ENCODE results near the gene ABCB8. TPM values are rescaled to one million over a fixed set of nuclear protein-coding genes. Genes with fewer than 3 reads are reported as not detected.
A peak's percentile ranks its signal among the peaks of the same experiment; 100 is the strongest.

Gene ABCB8
- polyA plus RNA-seq, 1 of the 3 experiments (the other 2 are of a cell fraction) = 36.0 TPM

DNA sequence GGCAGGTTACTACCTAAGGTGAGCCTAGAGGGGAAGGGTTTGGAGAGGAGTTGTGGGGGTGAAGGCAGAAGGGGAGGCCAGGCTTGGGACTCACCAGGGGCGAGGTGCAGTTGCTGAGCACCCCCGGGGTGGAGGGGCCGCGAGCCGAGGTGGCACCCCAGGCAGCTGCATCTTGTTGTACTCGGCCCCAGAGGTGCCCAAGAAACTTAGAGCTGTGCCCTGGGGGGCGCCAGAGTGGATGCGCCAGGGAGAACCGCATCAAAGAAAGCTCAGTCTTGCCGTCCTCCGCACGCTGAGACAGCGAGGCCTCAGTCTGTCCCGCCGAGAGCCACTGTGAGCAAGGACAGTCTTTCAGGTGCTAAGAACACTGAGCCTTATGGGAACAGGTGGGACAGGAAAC lies 11.3 kb upstream of the ABCB8 start (continued):
- TF ChIP-seq, protein P1, sequence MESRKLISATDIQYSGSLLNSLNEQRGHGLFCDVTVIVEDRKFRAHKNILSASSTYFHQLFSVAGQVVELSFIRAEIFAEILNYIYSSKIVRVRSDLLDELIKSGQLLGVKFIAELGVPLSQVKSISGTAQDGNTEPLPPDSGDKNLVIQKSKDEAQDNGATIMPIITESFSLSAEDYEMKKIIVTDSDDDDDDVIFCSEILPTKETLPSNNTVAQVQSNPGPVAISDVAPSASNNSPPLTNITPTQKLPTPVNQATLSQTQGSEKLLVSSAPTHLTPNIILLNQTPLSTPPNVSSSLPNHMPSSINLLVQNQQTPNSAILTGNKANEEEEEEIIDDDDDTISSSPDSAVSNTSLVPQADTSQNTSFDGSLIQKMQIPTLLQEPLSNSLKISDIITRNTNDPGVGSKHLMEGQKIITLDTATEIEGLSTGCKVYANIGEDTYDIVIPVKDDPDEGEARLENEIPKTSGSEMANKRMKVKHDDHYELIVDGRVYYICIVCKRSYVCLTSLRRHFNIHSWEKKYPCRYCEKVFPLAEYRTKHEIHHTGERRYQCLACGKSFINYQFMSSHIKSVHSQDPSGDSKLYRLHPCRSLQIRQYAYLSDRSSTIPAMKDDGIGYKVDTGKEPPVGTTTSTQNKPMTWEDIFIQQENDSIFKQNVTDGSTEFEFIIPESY (IDR thresholded peaks at IDR 0.05; ENCODE audit: borderline replicate concordance, low read depth) = no peak
- TF ChIP-seq RFX5 (IDR thresholded peaks at IDR 0.05; ENCODE audit: low read length) = no peak
- TF ChIP-seq FOXJ3 (CRISPR knock-in tag; IDR thresholded peaks at IDR 0.05) = no peak
- TF ChIP-seq TEAD4 (IDR thresholded peaks at IDR 0.05; ENCODE audit: borderline replicate concordance, insufficient read depth) = no peak

DNA sequence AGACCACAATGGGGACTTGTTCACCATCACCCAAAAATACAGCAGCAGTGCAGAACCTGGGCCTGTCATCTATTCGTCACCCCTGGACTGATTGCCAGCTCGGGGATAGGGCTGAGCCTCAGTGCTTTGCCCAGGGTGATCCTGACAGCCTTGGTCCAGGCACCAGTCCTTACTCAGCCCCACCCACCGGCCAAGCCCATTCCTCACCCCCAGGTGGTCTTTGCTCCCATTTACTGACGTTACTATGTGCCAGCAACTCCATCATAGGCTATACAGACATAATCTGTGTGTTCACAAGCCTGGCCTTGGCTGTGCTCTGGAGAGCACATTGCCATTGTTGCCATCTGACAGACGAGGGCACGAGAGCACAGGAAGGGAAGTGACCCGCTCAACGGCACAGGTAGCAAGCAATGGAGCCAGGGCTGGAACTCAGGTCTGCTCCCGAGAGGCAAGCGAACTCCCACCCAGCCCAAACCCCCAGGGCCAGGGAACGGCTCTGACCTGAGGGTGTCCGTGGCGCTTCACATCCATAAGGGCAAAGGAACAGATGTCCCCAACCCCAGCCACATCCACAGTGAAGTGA lies 10.8 kb upstream of the ABCB8 start:
- H3K9ac ChIP-seq = no peak overlapping the region
- H4K20me1 ChIP-seq (ENCODE audit: insufficient read depth) = no peaks in the 10 kb centered on the region
- H3K4me2 ChIP-seq = peak overlapping the region; percentile 70; the same call in 1 of the 2 replicates
- peaks cover 0 to 31% of the 10 kb centered on the region in 2 experiments; a peak in 1 of 4 replicates for H3K4me1 ChIP-seq (ENCODE audit: control insufficient read depth in 1 of 2, insufficient read depth in 2 of 2, low read depth in 1 of 2, low read length in 1 of 2)
- H3K79me2 ChIP-seq (ENCODE audit: insufficient read depth) = no peaks in the 10 kb centered on the region
- H3K27ac ChIP-seq (ENCODE audit: low read depth in 2 of 2, low read length in 1 of 2) = peak overlapping the region in 1 of 2 experiments; percentile 18; a peak in 2 of 4 replicates
- POLR2A ChIA-PET = interaction anchor here (0.7 to 1.3 kb wide), 4 partner anchors 8 to 119 kb away, joined by 3 read pairs; partner anchors contain the start of gene ABCB8
- CTCF ChIA-PET = interaction anchor here (0.6 to 8.3 kb wide), 59 partner anchors 11 to 654 kb away, joined by 3 to 107 read pairs (median 5); partner anchors contain the start of genes ABCB8, AGAP3, CDK5 and FASTK
- H3K9me2 ChIP-seq = no peaks in the 10 kb centered on the region
- WGBS (ENCODE audit: low lambda C conversion rate) = 62% methylated on average over 13 of the region's 13 CpGs
- H3K9me3 ChIP-seq = no peaks in the 10 kb centered on the region
- H2AFZ ChIP-seq (ENCODE audit: low read depth) = no peak overlapping the region
- H3K4me3 ChIP-seq (ENCODE audit: low read depth in 2 of 2, low read length in 1 of 2) = peak overlapping the region; percentile 28 to 34; a peak in 3 of 4 replicates
- no peak for DNase-seq
- H3K36me3 ChIP-seq (replicated peaks in 1 of 2; ENCODE audit: control insufficient read depth in 1 of 2, insufficient read depth in 2 of 2, low read length in 1 of 2) = no peaks in the 10 kb centered on the region
- peaks cover 15% of the 10 kb centered on the region; the same call in 1 of the 2 replicates for H3K27me3 ChIP-seq (ENCODE audit: insufficient read depth)
- TF ChIP-seq MEF2A (IDR thresholded peaks at IDR 0.05; ENCODE audit: borderline replicate concordance, low read depth) (no peak), SIN3A (IDR thresholded peaks at IDR 0.05; ENCODE audit: borderline replicate concordance, low read depth, low read length) (no peak), JUND (IDR thresholded peaks at IDR 0.05) (no peak)
- TF ChIP-seq, protein P2, sequence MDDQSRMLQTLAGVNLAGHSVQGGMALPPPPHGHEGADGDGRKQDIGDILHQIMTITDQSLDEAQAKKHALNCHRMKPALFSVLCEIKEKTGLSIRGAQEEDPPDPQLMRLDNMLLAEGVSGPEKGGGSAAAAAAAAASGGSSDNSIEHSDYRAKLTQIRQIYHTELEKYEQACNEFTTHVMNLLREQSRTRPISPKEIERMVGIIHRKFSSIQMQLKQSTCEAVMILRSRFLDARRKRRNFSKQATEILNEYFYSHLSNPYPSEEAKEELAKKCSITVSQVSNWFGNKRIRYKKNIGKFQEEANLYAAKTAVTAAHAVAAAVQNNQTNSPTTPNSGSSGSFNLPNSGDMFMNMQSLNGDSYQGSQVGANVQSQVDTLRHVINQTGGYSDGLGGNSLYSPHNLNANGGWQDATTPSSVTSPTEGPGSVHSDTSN (IDR thresholded peaks at IDR 0.05) = no peak
- TF ChIP-seq, protein P3, sequence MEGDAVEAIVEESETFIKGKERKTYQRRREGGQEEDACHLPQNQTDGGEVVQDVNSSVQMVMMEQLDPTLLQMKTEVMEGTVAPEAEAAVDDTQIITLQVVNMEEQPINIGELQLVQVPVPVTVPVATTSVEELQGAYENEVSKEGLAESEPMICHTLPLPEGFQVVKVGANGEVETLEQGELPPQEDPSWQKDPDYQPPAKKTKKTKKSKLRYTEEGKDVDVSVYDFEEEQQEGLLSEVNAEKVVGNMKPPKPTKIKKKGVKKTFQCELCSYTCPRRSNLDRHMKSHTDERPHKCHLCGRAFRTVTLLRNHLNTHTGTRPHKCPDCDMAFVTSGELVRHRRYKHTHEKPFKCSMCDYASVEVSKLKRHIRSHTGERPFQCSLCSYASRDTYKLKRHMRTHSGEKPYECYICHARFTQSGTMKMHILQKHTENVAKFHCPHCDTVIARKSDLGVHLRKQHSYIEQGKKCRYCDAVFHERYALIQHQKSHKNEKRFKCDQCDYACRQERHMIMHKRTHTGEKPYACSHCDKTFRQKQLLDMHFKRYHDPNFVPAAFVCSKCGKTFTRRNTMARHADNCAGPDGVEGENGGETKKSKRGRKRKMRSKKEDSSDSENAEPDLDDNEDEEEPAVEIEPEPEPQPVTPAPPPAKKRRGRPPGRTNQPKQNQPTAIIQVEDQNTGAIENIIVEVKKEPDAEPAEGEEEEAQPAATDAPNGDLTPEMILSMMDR (IDR thresholded peaks at IDR 0.05) = no peak
- no peaks in the 10 kb centered on the region for H3F3A ChIP-seq (replicated peaks; ENCODE audit: insufficient read depth)

Data from SK-N-SH (cell line).